PC-3 (cell line): ENCODE measurements around the gene NR2C2.

Experiments used
- CTCF ChIP-seq: fragments of 300-600 bp; sonication (generic); conservative IDR thresholded peaks from 2 replicates; pipeline ENCODE4 v1.5.1; 2017; ENCODE audit warnings: antibody characterized with exemption, low read depth, mild to moderate bottlenecking, low read length
- EZH2 ChIP-seq: fragments of 300-600 bp; sonication (generic); IDR thresholded peaks from one replicate; pipeline ENCODE4 v1.6.1; 2017; ENCODE audit warnings: antibody characterized with exemption, mild to moderate bottlenecking, low read length; ENCODE audit not compliant: unreplicated experiment

GRCh38 chr3:14943042-14943441 lies 4.3 kb upstream of the NR2C2 start:
- TF ChIP-seq CTCF (no peak), EZH2 (no peak)
